SK-N-SH (cell line): ENCODE measurements around the gene HOXB5. TPM values are rescaled to one million over a fixed set of nuclear protein-coding genes. Genes with fewer than 3 reads are reported as not detected.

Experiments
- CTCF ChIA-PET: fragments of 300-600, 350-600 bp; formaldehyde crosslinking; extraction: SDS; loops from one replicate; lab custom pipeline; 2021; lab: Yijun Ruan, JAX
- POLR2A ChIA-PET: fragments of 350-600 bp; sonication (Branson Sonifier 250); formaldehyde crosslinking; extraction: SDS; loops from one replicate; lab custom pipeline; 2020; ENCODE audit warnings: antibody characterized with exemption, inconsistent platforms; lab: Yijun Ruan, JAX
- DNase-seq: peaks from one replicate; pipeline ENCODE4 v3.0.0; 2012
- H2AFZ ChIP-seq: fragments of 200-600 bp; sonication (generic); 2 replicates; pipeline ENCODE4 v1.8.1; 2016; ENCODE audit warnings: antibody characterized with exemption, mild to moderate bottlenecking, low read depth
- H3F3A ChIP-seq: fragments of 200-600 bp; sonication (generic); replicated peaks from 2 replicates; pipeline ENCODE3; 2016; ENCODE audit warnings: antibody characterized with exemption, mild to moderate bottlenecking; ENCODE audit not compliant: insufficient read depth
- H3K27ac ChIP-seq, 2 experiments: fragments of 200-500 bp in 1 of 2; fragments of 200-600 bp in 1 of 2; sonication (Bioruptor generic) in 1 of 2; sonication (generic), shearing (Covaris generic) in 1 of 2; 2 replicates each; pipeline versions ENCODE4 v1.5.1 to v1.6.1; 2014 to 2016; ENCODE audit warnings: low read depth in 2 of 2, inconsistent platforms in 1 of 2, low read length in 1 of 2, mild to moderate bottlenecking in 1 of 2, mixed read lengths in 1 of 2
- H3K27me3 ChIP-seq: fragments of 200-600 bp; sonication (generic), shearing (Covaris generic); 2 replicates; pipeline ENCODE4 v1.6.1; 2016; ENCODE audit warnings: mixed run types; ENCODE audit not compliant: insufficient read depth
- H3K36me3 ChIP-seq, 2 experiments: fragments of 200-500 bp in 1 of 2; fragments of 200-600 bp in 1 of 2; sonication (Bioruptor generic) in 1 of 2; sonication (generic) in 1 of 2; replicated peaks in 1 of 2; 2 replicates each; pipeline versions ENCODE3 to v1.5.1; 2014 to 2016; ENCODE audit warnings: low read length in 1 of 2, mild to moderate bottlenecking in 1 of 2; ENCODE audit not compliant: insufficient read depth in 2 of 2, control insufficient read depth in 1 of 2
- H3K4me1 ChIP-seq, 2 experiments: fragments of 200-500 bp in 1 of 2; fragments of 200-600 bp in 1 of 2; sonication (Bioruptor generic) in 1 of 2; sonication (generic), shearing (Covaris generic) in 1 of 2; 2 replicates each; pipeline versions ENCODE4 v1.5.1 to v1.6.1; 2014 to 2016; ENCODE audit warnings: low read depth in 1 of 2, low read length in 1 of 2, mixed run types in 1 of 2; ENCODE audit not compliant: insufficient read depth in 2 of 2, control insufficient read depth in 1 of 2
- H3K4me2 ChIP-seq: fragments of 200-600 bp; sonication (generic), shearing (Covaris generic); 2 replicates; pipeline ENCODE4 v1.6.1; 2017; ENCODE audit warnings: mixed run types
- H3K4me3 ChIP-seq, 2 experiments: fragments of 200-500 bp in 1 of 2; fragments of 200-600 bp in 1 of 2; sonication (Bioruptor generic) in 1 of 2; sonication (generic), shearing (Covaris generic) in 1 of 2; 2 replicates each; pipeline versions ENCODE4 v1.5.1 to v1.8.1; 2014 to 2016; ENCODE audit warnings: low read depth in 2 of 2, inconsistent platforms in 1 of 2, low read length in 1 of 2, mild to moderate bottlenecking in 1 of 2, mixed read lengths in 1 of 2, moderate library complexity in 1 of 2
- H3K79me2 ChIP-seq: fragments of 200-600 bp; sonication (generic); 2 replicates; pipeline ENCODE4 v1.8.1; 2017; ENCODE audit warnings: mild to moderate bottlenecking; ENCODE audit not compliant: insufficient read depth
- H3K9ac ChIP-seq: fragments of 200-600 bp; sonication (generic); 2 replicates; pipeline ENCODE4 v1.6.1; 2017; ENCODE audit warnings: mixed run types
- H3K9me2 ChIP-seq: fragments of 200-600 bp; sonication (generic); 2 replicates; pipeline ENCODE4 v1.6.1; 2017; ENCODE audit warnings: mixed run types
- H3K9me3 ChIP-seq: fragments of 200-600 bp; sonication (generic); 2 replicates; pipeline ENCODE4 v1.6.1; 2017; ENCODE audit warnings: mixed run types, mild to moderate bottlenecking, moderate library complexity
- H4K20me1 ChIP-seq: fragments of 200-600 bp; sonication (generic); 2 replicates; pipeline ENCODE4 v1.6.1; 2017; ENCODE audit warnings: mild to moderate bottlenecking, mixed run types; ENCODE audit not compliant: insufficient read depth
- EZH2phosphoT487 ChIP-seq: fragments of 200-600 bp; sonication (generic); IDR thresholded peaks from 2 replicates; pipeline ENCODE4 v1.6.1; 2017; ENCODE audit warnings: low read depth, mixed run types, mild to moderate bottlenecking, antibody characterized with exemption, moderate library complexity, borderline replicate concordance
- FOSL2 ChIP-seq: IDR thresholded peaks from 2 replicates; pipeline ENCODE4 v1.4.0; 2012; ENCODE audit warnings: low read depth, mild to moderate bottlenecking, moderate library complexity, borderline replicate concordance
- FOXM1 ChIP-seq: IDR thresholded peaks from 2 replicates; pipeline ENCODE4 v1.4.0; 2012; ENCODE audit warnings: low read depth, mild to moderate bottlenecking
- GABPA ChIP-seq: IDR thresholded peaks from 2 replicates; pipeline ENCODE4 v1.4.0; 2012; ENCODE audit warnings: low read depth, mild to moderate bottlenecking
- MAX ChIP-seq: IDR thresholded peaks from 2 replicates; pipeline ENCODE4 v1.4.0; 2012; ENCODE audit warnings: low read depth
- MEF2A ChIP-seq: IDR thresholded peaks from 2 replicates; pipeline ENCODE4 v1.4.0; 2012; ENCODE audit warnings: low read depth, borderline replicate concordance
- NFIC ChIP-seq: IDR thresholded peaks from 2 replicates; pipeline ENCODE4 v1.4.0; 2012; ENCODE audit warnings: borderline replicate concordance
- NRF1 ChIP-seq: IDR thresholded peaks from 2 replicates; pipeline ENCODE4 v1.6.1; 2012; ENCODE audit warnings: low read depth, mild to moderate bottlenecking, low read length
- POLR2AphosphoS5 ChIP-seq: IDR thresholded peaks from 2 replicates; pipeline ENCODE4 v1.6.1; 2012; ENCODE audit warnings: low read depth, low read length
- RAD21 ChIP-seq: IDR thresholded peaks from 2 replicates; pipeline ENCODE4 v1.6.1; 2012; ENCODE audit warnings: mild to moderate bottlenecking, low read length
- RCOR1 ChIP-seq: fragments of 150-350 bp; IDR thresholded peaks from 2 replicates; pipeline ENCODE4 v1.6.1; 2017; ENCODE audit warnings: antibody characterized with exemption, low read length
- RFX5 ChIP-seq: IDR thresholded peaks from 2 replicates; pipeline ENCODE4 v1.6.1; 2012; ENCODE audit warnings: mild to moderate bottlenecking, improper control_type of control experiment, low read length
- SIN3A ChIP-seq: IDR thresholded peaks from 2 replicates; pipeline ENCODE4 v1.6.1; 2012; ENCODE audit warnings: low read depth, mild to moderate bottlenecking, low read length, moderate library complexity, borderline replicate concordance
- TCF12 ChIP-seq: IDR thresholded peaks from 2 replicates; pipeline ENCODE4 v1.4.0; 2012
- TEAD4 ChIP-seq: IDR thresholded peaks from 2 replicates; pipeline ENCODE4 v1.4.0; 2012; ENCODE audit warnings: mild to moderate bottlenecking, borderline replicate concordance; ENCODE audit not compliant: insufficient read depth
- YY1 ChIP-seq: IDR thresholded peaks from 2 replicates; pipeline ENCODE4 v1.4.0; 2012; ENCODE audit warnings: low read depth, mild to moderate bottlenecking
- WGBS: methylation state at CpG from one replicate; pipeline ENCODE4 v1.1.6; 2017; ENCODE audit warnings: low lambda C conversion rate; 5-methylcytosine and 5-hydroxymethylcytosine counted together
- polyA plus RNA-seq, 3 experiments: library from polyadenylated mRNA; depleted of rRNA; stranded (reverse); fragments of >200 nt; gene quantifications; 2 replicates each; pipeline ENCODE4 v1.2.3, GENCODE V29; 2012
- TF ChIP-seq, protein P1 (sequence below): fragments of 150-350 bp; IDR thresholded peaks from 2 replicates; pipeline ENCODE4 v1.6.1; 2016; ENCODE audit warnings: mild to moderate bottlenecking, low read depth, low read length

The HOXB5 gene
- polyA plus RNA-seq, 1 of the 3 experiments (the other 2 are of a cell fraction) = not detected

DNA sequence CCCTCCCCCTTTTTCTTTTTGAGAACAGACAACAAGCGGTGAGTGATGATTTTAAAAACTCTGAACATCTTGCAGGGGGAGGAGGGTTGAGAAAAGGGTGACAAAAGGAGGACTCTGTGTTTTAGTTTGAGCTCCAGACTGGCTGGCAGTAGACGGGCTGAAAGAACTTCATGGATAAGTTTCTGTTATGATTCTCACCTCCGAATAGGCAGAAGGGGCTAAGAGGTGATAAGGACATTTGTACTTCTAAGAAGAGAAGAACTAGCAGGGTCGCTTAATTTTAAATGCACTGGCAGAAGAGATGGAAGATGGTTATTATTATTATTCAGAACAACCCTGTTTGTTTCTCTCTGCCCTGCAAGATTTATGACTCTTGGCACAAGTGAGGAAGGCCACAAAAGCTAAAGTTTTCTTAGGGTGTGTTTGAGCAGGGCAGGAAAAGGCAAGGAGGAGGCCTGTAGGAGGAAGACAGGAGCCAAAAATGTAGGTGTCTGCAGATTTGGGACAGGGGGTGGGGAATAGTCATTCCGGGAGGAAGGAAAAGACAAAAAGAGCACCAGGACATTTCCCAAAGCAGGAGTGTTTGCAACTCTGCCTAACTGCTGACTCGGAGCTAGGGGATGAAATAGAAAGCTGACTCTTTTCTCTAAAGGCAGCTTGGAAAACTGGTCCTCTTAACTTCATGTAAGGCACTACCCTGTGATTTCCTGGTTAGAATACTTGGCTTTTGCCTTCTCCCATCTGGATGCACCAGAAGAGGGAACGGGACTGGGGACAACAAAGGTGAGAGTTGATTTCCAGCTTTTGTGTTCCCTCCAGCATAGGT is 36.8 kb downstream of the HOXB5 start:
- Histone ChIP-seq H2AFZ (no peak overlapping the region), H3K79me2 (no peaks in the 10 kb centered on the region), H3K4me2 (no peak overlapping the region), H3K36me3 (no peaks in the 10 kb centered on the region), H3K9ac (no peak overlapping the region), H3F3A (no peaks in the 10 kb centered on the region), H3K27ac (no peak overlapping the region), H3K9me2 (no peaks in the 10 kb centered on the region), H3K4me3 (no peak overlapping the region), H3K4me1 (no peaks in the 10 kb centered on the region), H3K27me3 (peaks cover 97% of the 10 kb centered on the region), H3K9me3 (no peaks in the 10 kb centered on the region), H4K20me1 (peaks cover 6% of the 10 kb centered on the region; the same call in 1 of the 2 replicates)
- no peak for DNase-seq
- ChIA-PET POLR2A (interaction anchor here (0.6 kb wide), 1 partner anchor 127 kb away, joined by 3 read pairs; no protein-coding TSS in a partner anchor), CTCF (interaction anchor here (0.6 to 1.4 kb wide), 8 partner anchors 13 to 607 kb away, joined by 3 to 4 read pairs (median 4); no protein-coding TSS in a partner anchor)
- WGBS = 18% methylated on average over 7 of the region's 7 CpGs
- no peak for TF ChIP-seq TCF12
- no peak for TF ChIP-seq RCOR1
- no peak for TF ChIP-seq NRF1
- no peak for TF ChIP-seq TEAD4
- TF ChIP-seq MEF2A = no peak
- TF ChIP-seq, protein P1, sequence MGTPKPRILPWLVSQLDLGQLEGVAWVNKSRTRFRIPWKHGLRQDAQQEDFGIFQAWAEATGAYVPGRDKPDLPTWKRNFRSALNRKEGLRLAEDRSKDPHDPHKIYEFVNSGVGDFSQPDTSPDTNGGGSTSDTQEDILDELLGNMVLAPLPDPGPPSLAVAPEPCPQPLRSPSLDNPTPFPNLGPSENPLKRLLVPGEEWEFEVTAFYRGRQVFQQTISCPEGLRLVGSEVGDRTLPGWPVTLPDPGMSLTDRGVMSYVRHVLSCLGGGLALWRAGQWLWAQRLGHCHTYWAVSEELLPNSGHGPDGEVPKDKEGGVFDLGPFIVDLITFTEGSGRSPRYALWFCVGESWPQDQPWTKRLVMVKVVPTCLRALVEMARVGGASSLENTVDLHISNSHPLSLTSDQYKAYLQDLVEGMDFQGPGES = no peak
- no peak for TF ChIP-seq EZH2phosphoT487
- TF ChIP-seq FOXM1 = no peak
- TF ChIP-seq FOSL2 = no peak
- TF ChIP-seq RAD21 = no peak
- no peak for TF ChIP-seq MAX
- TF ChIP-seq NFIC = no peak
- no peak for TF ChIP-seq SIN3A
- no peak for TF ChIP-seq RFX5
- TF ChIP-seq YY1 = no peak
- TF ChIP-seq GABPA = no peak

- H3K79me2 ChIP-seq = no peaks in the 10 kb centered on the region
- no peak for DNase-seq
- no peaks in the 10 kb centered on the region for H3K4me1 ChIP-seq
- no peaks in the 10 kb centered on the region for H3K9me3 ChIP-seq
- 19% methylated on average over 5 of the region's 5 CpGs for WGBS
- H4K20me1 ChIP-seq = peaks cover 2% of the 10 kb centered on the region; the same call in 1 of the 2 replicates
- TF ChIP-seq EZH2phosphoT487 = peak; percentile 37; the same call in 1 of the 2 replicates
- no peak for TF ChIP-seq FOSL2
- no peak for TF ChIP-seq POLR2AphosphoS5
- H3K9me2 ChIP-seq = no peaks in the 10 kb centered on the region
- POLR2A ChIA-PET = no interaction called here
- H3K27ac ChIP-seq = no peak overlapping the region
- no peak overlapping the region for H2AFZ ChIP-seq
- no peaks in the 10 kb centered on the region for H3F3A ChIP-seq
- peaks cover 97% of the 10 kb centered on the region for H3K27me3 ChIP-seq
- H3K4me2 ChIP-seq = no peak overlapping the region
- H3K9ac ChIP-seq = no peak overlapping the region
- H3K4me3 ChIP-seq = no peak overlapping the region
- no peaks in the 10 kb centered on the region for H3K36me3 ChIP-seq
- CTCF ChIA-PET = interaction anchor here (0.8 to 1.4 kb wide), 4 partner anchors 18 to 204 kb away, joined by 3 to 4 read pairs (median 3); no protein-coding TSS in a partner anchor
Measured at GRCh38 chr17:48556229-48556575, 37.4 kb downstream of the HOXB5 start.
